MM.1S (cell line): ENCODE measurements around the gene OR6Y1.

Experiments used
- DNase-seq: peaks from one replicate; pipeline ENCODE4 v3.0.0-alpha.2; 2015
- H2AFZ ChIP-seq: fragments of 300-600 bp; sonication (generic); 2 replicates; pipeline ENCODE4 v1.6.0; 2016; ENCODE audit warnings: antibody characterized with exemption, low read length
- H3F3A ChIP-seq: fragments of 300-600 bp; sonication (generic); 2 replicates; pipeline ENCODE4 v1.6.1; 2016; ENCODE audit warnings: mild to moderate bottlenecking, antibody characterized with exemption, low read length, moderate library complexity, mixed read lengths; ENCODE audit not compliant: insufficient read depth
- H3K27ac ChIP-seq: fragments of 300-600 bp; sonication (generic); 2 replicates; pipeline ENCODE4 v1.5.1; 2016; ENCODE audit warnings: mild to moderate bottlenecking, low read length
- H3K27me3 ChIP-seq: fragments of 300-600 bp; sonication (generic); replicated peaks from 2 replicates; pipeline ENCODE4 v1.6.0; 2016; ENCODE audit warnings: low read length; ENCODE audit not compliant: insufficient read depth
- H3K36me3 ChIP-seq: fragments of 300-600 bp; sonication (generic); replicated peaks from 2 replicates; pipeline ENCODE4 v1.6.1; 2016; ENCODE audit warnings: mild to moderate bottlenecking, low read length, mixed read lengths; ENCODE audit not compliant: insufficient read depth
- H3K4me1 ChIP-seq: fragments of 300-600 bp; sonication (generic); 2 replicates; pipeline ENCODE4 v1.6.1; 2016; ENCODE audit warnings: low read length, mixed read lengths
- H3K4me2 ChIP-seq: fragments of 300-600 bp; sonication (generic); 2 replicates; pipeline ENCODE4 v1.6.0; 2016; ENCODE audit warnings: low read depth, low read length
- H3K4me3 ChIP-seq: fragments of 300-600 bp; sonication (generic); 2 replicates; pipeline ENCODE4 v1.5.1; 2016; ENCODE audit warnings: low read length, mixed read lengths
- H3K79me2 ChIP-seq: fragments of 300-600 bp; sonication (generic); 2 replicates; pipeline ENCODE4 v1.6.1; 2016; ENCODE audit warnings: mixed run types, low read length, mixed read lengths
- H3K9ac ChIP-seq: fragments of 300-600 bp; sonication (generic); 2 replicates; pipeline ENCODE4 v1.6.1; 2016; ENCODE audit warnings: low read length, mixed read lengths
- H3K9me2 ChIP-seq: fragments of 300-600 bp; sonication (generic); replicated peaks from 2 replicates; pipeline ENCODE4 v1.6.1; 2016; ENCODE audit warnings: mild to moderate bottlenecking, low read length, mixed read lengths; ENCODE audit not compliant: insufficient read depth
- H3K9me3 ChIP-seq: fragments of 300-600 bp; sonication (generic); replicated peaks from 2 replicates; pipeline ENCODE4 v1.6.1; 2016; ENCODE audit warnings: mild to moderate bottlenecking, low read length, mixed read lengths; ENCODE audit not compliant: insufficient read depth
- H4K20me1 ChIP-seq: fragments of 300-600 bp; sonication (generic); 2 replicates; pipeline ENCODE4 v1.6.1; 2016; ENCODE audit warnings: mild to moderate bottlenecking, low read length, moderate library complexity, mixed read lengths; ENCODE audit not compliant: insufficient read depth
- EZH2 ChIP-seq: fragments of 300-600 bp; sonication (generic); optimal IDR thresholded peaks from 2 replicates; pipeline ENCODE3; 2017; ENCODE audit warnings: low read depth, mild to moderate bottlenecking, antibody characterized with exemption, low read length, mixed read lengths
- EZH2phosphoT487 ChIP-seq: fragments of 300-600 bp; sonication (generic); IDR thresholded peaks from 2 replicates; pipeline ENCODE4 v1.6.1; 2018; ENCODE audit warnings: antibody characterized with exemption, low read length
- TF ChIP-seq, protein P1 (sequence below): fragments of 300-600 bp; sonication (generic); IDR thresholded peaks from 2 replicates; pipeline ENCODE4 v1.5.1; 2016; ENCODE audit warnings: antibody characterized with exemption, low read length, mixed read lengths

Gene OR6Y1

DNA sequence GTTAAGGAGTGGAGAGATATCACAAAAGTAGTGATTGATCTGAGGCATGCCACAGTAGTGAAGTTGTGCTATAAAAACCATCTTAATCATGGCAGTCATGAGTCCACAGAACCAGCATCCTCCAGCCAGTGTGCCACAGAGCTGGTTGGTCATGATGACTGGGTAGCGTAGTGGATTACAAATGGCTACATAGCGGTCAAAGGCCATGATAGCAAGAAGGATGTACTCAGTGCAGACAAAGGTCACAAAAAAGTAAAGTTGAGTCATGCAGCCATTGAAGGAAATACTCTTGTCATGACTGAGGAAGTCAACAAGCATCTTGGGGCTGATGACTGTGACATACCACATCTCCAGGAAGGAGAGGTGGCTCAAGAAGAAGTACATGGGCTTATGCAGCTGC, 6.7 kb downstream of the OR6Y1 start:
- Histone ChIP-seq H2AFZ (no peak overlapping the region), H3K27me3 (no peaks in the 10 kb centered on the region), H3F3A (no peaks in the 10 kb centered on the region), H3K9me2 (no peaks in the 10 kb centered on the region; the same call in 1 of the 2 replicates), H3K4me2 (no peak overlapping the region), H3K36me3 (no peaks in the 10 kb centered on the region), H3K9me3 (no peaks in the 10 kb centered on the region), H3K4me3 (no peak overlapping the region), H3K79me2 (no peaks in the 10 kb centered on the region), H3K4me1 (no peaks in the 10 kb centered on the region), H3K9ac (no peak overlapping the region), H4K20me1 (no peaks in the 10 kb centered on the region), H3K27ac (no peak overlapping the region)
- no peak for DNase-seq
- TF ChIP-seq EZH2phosphoT487 (no peak), EZH2 (no peak)
- TF ChIP-seq, protein P1, sequence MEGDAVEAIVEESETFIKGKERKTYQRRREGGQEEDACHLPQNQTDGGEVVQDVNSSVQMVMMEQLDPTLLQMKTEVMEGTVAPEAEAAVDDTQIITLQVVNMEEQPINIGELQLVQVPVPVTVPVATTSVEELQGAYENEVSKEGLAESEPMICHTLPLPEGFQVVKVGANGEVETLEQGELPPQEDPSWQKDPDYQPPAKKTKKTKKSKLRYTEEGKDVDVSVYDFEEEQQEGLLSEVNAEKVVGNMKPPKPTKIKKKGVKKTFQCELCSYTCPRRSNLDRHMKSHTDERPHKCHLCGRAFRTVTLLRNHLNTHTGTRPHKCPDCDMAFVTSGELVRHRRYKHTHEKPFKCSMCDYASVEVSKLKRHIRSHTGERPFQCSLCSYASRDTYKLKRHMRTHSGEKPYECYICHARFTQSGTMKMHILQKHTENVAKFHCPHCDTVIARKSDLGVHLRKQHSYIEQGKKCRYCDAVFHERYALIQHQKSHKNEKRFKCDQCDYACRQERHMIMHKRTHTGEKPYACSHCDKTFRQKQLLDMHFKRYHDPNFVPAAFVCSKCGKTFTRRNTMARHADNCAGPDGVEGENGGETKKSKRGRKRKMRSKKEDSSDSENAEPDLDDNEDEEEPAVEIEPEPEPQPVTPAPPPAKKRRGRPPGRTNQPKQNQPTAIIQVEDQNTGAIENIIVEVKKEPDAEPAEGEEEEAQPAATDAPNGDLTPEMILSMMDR: no peak

DNA sequence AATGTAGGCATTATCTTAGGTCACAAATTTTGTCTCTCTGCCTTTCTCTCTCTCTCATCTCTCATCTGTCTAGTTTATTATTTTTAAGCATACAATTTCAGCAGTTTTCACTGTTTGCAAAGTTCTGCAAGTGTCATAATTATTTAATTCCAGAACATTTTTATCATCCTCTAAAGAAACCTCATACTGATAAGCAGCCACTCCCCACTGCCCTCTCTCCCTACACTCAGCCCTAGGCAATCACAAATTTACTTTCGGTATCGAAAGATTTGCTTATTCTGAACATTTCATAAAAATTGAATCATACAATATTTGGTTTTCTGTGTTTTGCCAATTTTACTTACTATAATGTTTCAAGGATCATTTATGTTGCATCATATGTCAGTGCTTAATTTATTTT, 16.6 kb downstream of the OR6Y1 start:
- no peaks in the 10 kb centered on the region for H3K4me1 ChIP-seq
- H3K4me2 ChIP-seq: no peak overlapping the region
- no peak overlapping the region for H3K27ac ChIP-seq
- TF ChIP-seq EZH2phosphoT487 (no peak), EZH2 (no peak)
- TF ChIP-seq, protein P1: no peak
- H3K9me2 ChIP-seq: no peaks in the 10 kb centered on the region
- no peaks in the 10 kb centered on the region for H3K27me3 ChIP-seq
- no peaks in the 10 kb centered on the region for H3K9me3 ChIP-seq
- H3K79me2 ChIP-seq: no peaks in the 10 kb centered on the region
- H4K20me1 ChIP-seq: no peaks in the 10 kb centered on the region
- no peak overlapping the region for H2AFZ ChIP-seq
- H3K9ac ChIP-seq: no peak overlapping the region
- H3K36me3 ChIP-seq: no peaks in the 10 kb centered on the region
- no peak for DNase-seq
- no peaks in the 10 kb centered on the region for H3F3A ChIP-seq
- no peak overlapping the region for H3K4me3 ChIP-seq

DNA sequence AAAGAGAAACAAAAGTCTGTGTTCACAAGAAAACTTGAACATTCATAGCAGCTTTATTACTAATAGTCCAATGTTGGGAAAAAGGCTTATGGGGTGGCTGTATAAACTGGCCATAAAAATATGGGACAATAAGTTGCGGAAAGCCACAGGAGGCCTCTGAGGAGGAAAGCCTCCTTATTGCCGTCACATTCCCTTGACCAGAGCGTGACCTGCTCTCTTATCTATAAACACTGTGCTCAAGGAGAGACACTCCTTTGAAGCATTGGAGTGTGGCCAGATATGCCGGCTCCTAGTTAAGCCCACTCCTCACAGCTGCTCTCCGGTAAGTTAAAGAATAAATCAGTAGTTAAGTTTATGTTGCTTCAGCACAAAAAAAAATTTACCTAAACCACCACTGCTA, 19.7 kb downstream of the OR6Y1 start:
- H3K9me3 ChIP-seq: no peaks in the 10 kb centered on the region
- DNase-seq: no peak
- no peak overlapping the region for H3K4me2 ChIP-seq
- H3K4me1 ChIP-seq: no peaks in the 10 kb centered on the region
- no peaks in the 10 kb centered on the region for H3K36me3 ChIP-seq
- H3K9me2 ChIP-seq: no peaks in the 10 kb centered on the region
- H4K20me1 ChIP-seq: no peaks in the 10 kb centered on the region
- H3K9ac ChIP-seq: no peak overlapping the region
- H3K27ac ChIP-seq: no peak overlapping the region
- H3K27me3 ChIP-seq: no peaks in the 10 kb centered on the region
- TF ChIP-seq, protein P1: no peak
- TF ChIP-seq EZH2phosphoT487 (no peak), EZH2 (no peak)
- no peaks in the 10 kb centered on the region for H3K79me2 ChIP-seq
- H3F3A ChIP-seq: no peaks in the 10 kb centered on the region
- no peak overlapping the region for H3K4me3 ChIP-seq
- no peak overlapping the region for H2AFZ ChIP-seq
